ENCODE measurements around the gene EFS.

GRCh38 chr14:23386999-23387398 lies 22.0 kb upstream of the EFS start:
- TF ChIP-seq, protein P1, sequence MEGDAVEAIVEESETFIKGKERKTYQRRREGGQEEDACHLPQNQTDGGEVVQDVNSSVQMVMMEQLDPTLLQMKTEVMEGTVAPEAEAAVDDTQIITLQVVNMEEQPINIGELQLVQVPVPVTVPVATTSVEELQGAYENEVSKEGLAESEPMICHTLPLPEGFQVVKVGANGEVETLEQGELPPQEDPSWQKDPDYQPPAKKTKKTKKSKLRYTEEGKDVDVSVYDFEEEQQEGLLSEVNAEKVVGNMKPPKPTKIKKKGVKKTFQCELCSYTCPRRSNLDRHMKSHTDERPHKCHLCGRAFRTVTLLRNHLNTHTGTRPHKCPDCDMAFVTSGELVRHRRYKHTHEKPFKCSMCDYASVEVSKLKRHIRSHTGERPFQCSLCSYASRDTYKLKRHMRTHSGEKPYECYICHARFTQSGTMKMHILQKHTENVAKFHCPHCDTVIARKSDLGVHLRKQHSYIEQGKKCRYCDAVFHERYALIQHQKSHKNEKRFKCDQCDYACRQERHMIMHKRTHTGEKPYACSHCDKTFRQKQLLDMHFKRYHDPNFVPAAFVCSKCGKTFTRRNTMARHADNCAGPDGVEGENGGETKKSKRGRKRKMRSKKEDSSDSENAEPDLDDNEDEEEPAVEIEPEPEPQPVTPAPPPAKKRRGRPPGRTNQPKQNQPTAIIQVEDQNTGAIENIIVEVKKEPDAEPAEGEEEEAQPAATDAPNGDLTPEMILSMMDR (optimal IDR thresholded peaks at IDR 0.05 in 1 of 3, IDR thresholded peaks at IDR 0.05 in 1 of 3, conservative IDR thresholded peaks at IDR 0.05 in 1 of 3; ENCODE audit: extremely low read depth in 1 of 3, insufficient read depth in 2 of 3, low read length in 3 of 3) = no peak
- no peak for TF ChIP-seq EZH2 (IDR thresholded peaks at IDR 0.05; ENCODE audit: low read length)
